Transverse colon (tissue), 3 donors: ENCODE results near the gene OSTN.

Experiments used
- CTCF ChIP-seq, 5 experiments: fragments of 200-600 bp in 3 of 5; fragments of 450-650 bp in 2 of 5; sonication (generic) in 3 of 5; IDR thresholded peaks; 1 replicate in 2 of 5; 2 replicates in 3 of 5; pipeline ENCODE4 v1.5.1; 2016 to 2017; ENCODE audit warnings: antibody characterized with exemption in 5 of 5, inconsistent platforms in 3 of 5, mild to moderate bottlenecking in 2 of 5, moderate library complexity in 1 of 5
- EP300 ChIP-seq: sonication (generic); formaldehyde crosslinking; IDR thresholded peaks from one replicate; pipeline ENCODE4 v1.6.1; 2017; ENCODE audit warnings: antibody characterized with exemption, low read depth
- POLR2A ChIP-seq: fragments of 450-650 bp; IDR thresholded peaks from one replicate; pipeline ENCODE4 v1.6.1; 2016; ENCODE audit warnings: antibody characterized with exemption, mild to moderate bottlenecking, moderate library complexity

GRCh38 chr3:191158247-191158646, 40.8 kb upstream of the OSTN start:
- no peak for TF ChIP-seq POLR2A
- no peak for TF ChIP-seq CTCF (IDR thresholded peaks at IDR 0.05)
- TF ChIP-seq EP300: no peak
